Smooth muscle cell (in vitro differentiated cells): ENCODE results near the gene GDPD5. TPM values are rescaled to one million over a fixed set of nuclear protein-coding genes. Genes with fewer than 3 reads are reported as not detected.

ENCODE experiments used
- DNase-seq: peaks from one replicate; lab custom pipeline; 2025; ENCODE audit not compliant: unreplicated experiment; lab: John Stamatoyannopoulos, UW
- H2AFZ ChIP-seq: fragments of 200-600 bp; sonication (generic); 2 replicates; pipeline ENCODE4 v1.6.0; 2016; ENCODE audit warnings: antibody characterized with exemption, low read depth, mild to moderate bottlenecking
- H3F3A ChIP-seq: fragments of 200-600 bp; sonication (generic); 2 replicates; pipeline ENCODE4 v1.6.0; 2017; ENCODE audit warnings: antibody characterized with exemption, low read depth
- H3K27ac ChIP-seq: fragments of 200-600 bp; sonication (generic); 2 replicates; pipeline ENCODE4 v1.5.1; 2016; ENCODE audit warnings: low read depth, mild to moderate bottlenecking
- H3K27me3 ChIP-seq: fragments of 200-600 bp; sonication (generic); 2 replicates; pipeline ENCODE4 v1.6.1; 2016; ENCODE audit warnings: low read depth, mild to moderate bottlenecking
- H3K36me3 ChIP-seq: fragments of 200-600 bp; sonication (generic); 2 replicates; pipeline ENCODE4 v1.5.1; 2016; ENCODE audit warnings: low read depth
- H3K4me1 ChIP-seq: fragments of 200-600 bp; sonication (generic); 2 replicates; pipeline ENCODE4 v1.5.1; 2016; ENCODE audit warnings: low read depth
- H3K4me2 ChIP-seq: fragments of 200-600 bp; sonication (generic); 2 replicates; pipeline ENCODE4 v1.6.0; 2016; ENCODE audit warnings: mild to moderate bottlenecking
- H3K4me3 ChIP-seq: fragments of 200-600 bp; sonication (generic); 2 replicates; pipeline ENCODE4 v1.5.1; 2016; ENCODE audit warnings: mild to moderate bottlenecking
- H3K79me2 ChIP-seq: fragments of 200-600 bp; sonication (generic); 2 replicates; pipeline ENCODE4 v1.6.0; 2016; ENCODE audit warnings: low read depth, mild to moderate bottlenecking
- H3K9ac ChIP-seq: fragments of 200-600 bp; sonication (generic); 2 replicates; pipeline ENCODE4 v1.6.0; 2016; ENCODE audit warnings: low read depth
- H3K9me3 ChIP-seq: fragments of 200-600 bp; sonication (generic); replicated peaks from 2 replicates; pipeline ENCODE4 v1.5.1; 2016; ENCODE audit warnings: low read depth
- H4K20me1 ChIP-seq: fragments of 200-600 bp; sonication (generic); 2 replicates; pipeline ENCODE4 v1.6.0; 2016; ENCODE audit warnings: low read depth
- WGBS: methylation state at CpG from one replicate; pipeline ENCODE4 v1.1.7; 2016; ENCODE audit warnings: low lambda C conversion rate; 5-methylcytosine and 5-hydroxymethylcytosine counted together
- polyA plus RNA-seq: library from polyadenylated mRNA; unstranded; fragments of >200 nt; fragmentation: Nextera tagmentation; extraction: Ambion mirVana; gene quantifications from 2 replicates; pipeline ENCODE4 v1.2.1, GENCODE V29; 2016
- total RNA-seq: library from RNA; depleted of rRNA; stranded (reverse); fragments of >200 nt; gene quantifications from 2 replicates; pipeline ENCODE4 v1.2.3, GENCODE V29; 2014
- TF ChIP-seq, protein P1 (sequence below): fragments of 200-600 bp; sonication (generic); IDR thresholded peaks from 2 replicates; pipeline ENCODE4 v1.5.1; 2017; ENCODE audit warnings: borderline replicate concordance, mild to moderate bottlenecking, antibody characterized with exemption; ENCODE audit not compliant: insufficient read depth, poor library complexity, severe bottlenecking

Gene GDPD5
- total and polyA plus RNA-seq, 2 experiments from 2014 or later, result 2.3 to 5.8 TPM

DNA sequence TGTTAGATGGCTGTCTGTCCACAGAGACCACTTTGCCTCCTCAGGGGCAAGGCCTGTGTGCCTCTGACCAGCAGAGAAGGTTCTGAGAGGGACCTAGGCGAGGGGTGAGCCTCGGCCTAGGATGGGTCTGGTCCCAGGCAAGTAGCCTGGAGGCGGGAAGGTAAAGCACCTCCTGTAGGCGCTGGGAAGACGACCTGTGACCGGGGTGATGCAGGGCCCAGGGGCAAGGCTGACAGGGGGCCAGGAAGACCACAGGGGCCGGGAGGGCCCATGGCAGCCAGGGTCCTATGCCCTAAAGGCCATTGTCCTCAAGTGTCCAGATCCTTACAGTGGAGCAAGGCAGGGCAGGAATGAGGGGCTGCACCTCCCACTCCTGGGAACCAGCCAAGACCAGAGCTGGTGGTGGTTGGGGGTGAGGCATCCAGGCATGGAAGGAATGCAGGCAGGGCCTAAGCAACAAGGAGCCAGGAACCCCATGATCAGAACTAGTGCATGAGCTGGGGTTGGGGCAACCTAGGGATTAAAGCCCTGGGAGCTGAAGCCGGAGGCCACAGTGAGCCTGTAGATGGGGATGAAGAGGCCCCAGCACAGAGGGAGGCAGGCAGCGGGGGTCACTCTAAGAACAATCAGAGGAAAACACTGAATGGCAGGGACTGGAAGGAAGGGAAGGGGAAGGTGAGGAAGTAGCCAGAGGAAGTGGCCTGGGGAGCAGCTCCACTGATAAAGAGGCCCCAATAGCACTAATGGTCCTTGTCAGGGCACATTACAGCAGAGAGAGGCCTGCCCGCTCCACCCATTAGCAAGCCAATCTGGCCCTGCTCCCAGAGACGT, 59.8 kb downstream of the GDPD5 start:
- H2AFZ ChIP-seq, result no peak overlapping the region
- H3K36me3 ChIP-seq, result no peaks in the 10 kb centered on the region
- WGBS, result 86% methylated on average over 11 of the region's 11 CpGs
- H3K27ac ChIP-seq, result no peak overlapping the region
- H4K20me1 ChIP-seq, result no peaks in the 10 kb centered on the region
- no peak for DNase-seq
- H3K27me3 ChIP-seq, result no peaks in the 10 kb centered on the region
- TF ChIP-seq, protein P1, sequence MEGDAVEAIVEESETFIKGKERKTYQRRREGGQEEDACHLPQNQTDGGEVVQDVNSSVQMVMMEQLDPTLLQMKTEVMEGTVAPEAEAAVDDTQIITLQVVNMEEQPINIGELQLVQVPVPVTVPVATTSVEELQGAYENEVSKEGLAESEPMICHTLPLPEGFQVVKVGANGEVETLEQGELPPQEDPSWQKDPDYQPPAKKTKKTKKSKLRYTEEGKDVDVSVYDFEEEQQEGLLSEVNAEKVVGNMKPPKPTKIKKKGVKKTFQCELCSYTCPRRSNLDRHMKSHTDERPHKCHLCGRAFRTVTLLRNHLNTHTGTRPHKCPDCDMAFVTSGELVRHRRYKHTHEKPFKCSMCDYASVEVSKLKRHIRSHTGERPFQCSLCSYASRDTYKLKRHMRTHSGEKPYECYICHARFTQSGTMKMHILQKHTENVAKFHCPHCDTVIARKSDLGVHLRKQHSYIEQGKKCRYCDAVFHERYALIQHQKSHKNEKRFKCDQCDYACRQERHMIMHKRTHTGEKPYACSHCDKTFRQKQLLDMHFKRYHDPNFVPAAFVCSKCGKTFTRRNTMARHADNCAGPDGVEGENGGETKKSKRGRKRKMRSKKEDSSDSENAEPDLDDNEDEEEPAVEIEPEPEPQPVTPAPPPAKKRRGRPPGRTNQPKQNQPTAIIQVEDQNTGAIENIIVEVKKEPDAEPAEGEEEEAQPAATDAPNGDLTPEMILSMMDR, result no peak
- no peaks in the 10 kb centered on the region for H3F3A ChIP-seq
- no peak overlapping the region for H3K4me3 ChIP-seq
- no peak overlapping the region for H3K4me2 ChIP-seq
- no peak overlapping the region for H3K9ac ChIP-seq
- peaks cover 26% of the 10 kb centered on the region for H3K4me1 ChIP-seq
- no peaks in the 10 kb centered on the region for H3K79me2 ChIP-seq
- no peaks in the 10 kb centered on the region for H3K9me3 ChIP-seq

DNA sequence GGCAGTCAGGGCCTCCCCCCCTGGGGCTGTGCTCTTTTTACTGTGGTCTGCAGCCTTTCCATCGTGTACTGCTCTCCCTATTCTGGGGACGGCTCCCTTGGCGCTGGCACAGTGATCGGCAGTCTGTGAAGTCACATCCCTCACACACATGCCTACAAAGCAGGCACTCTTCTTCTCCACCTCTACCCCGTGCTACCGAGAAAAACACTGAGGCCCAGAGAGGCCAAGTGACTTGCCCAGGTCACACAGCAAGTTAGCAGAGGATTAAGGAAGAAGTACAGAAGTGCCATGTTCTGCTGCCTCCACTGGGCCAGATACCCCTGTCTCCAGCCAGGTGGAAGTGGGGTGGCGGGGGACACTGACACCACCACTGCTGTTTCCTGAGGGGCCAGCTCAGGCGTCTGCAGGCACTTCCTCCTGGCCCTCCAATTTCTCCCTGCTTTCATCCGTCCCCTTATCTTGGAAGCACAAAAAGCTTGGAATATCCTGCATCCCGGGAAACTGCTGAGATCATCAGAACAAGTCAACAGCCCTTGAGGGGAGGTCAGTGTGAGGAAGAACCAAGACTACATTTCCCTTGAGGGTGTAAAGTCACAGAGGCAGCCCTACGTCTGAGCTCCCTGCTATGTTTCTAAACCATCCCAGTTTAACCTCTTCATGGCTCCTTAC, 62.5 kb downstream of the GDPD5 start:
- Histone ChIP-seq H3K36me3 (no peaks in the 10 kb centered on the region), H3K27ac (no peak overlapping the region), H2AFZ (no peak overlapping the region), H3K79me2 (no peaks in the 10 kb centered on the region), H3F3A (no peaks in the 10 kb centered on the region), H3K4me2 (no peak overlapping the region), H3K9me3 (no peaks in the 10 kb centered on the region), H3K4me1 (peaks cover 15% of the 10 kb centered on the region), H3K9ac (no peak overlapping the region), H4K20me1 (no peaks in the 10 kb centered on the region), H3K4me3 (no peak overlapping the region), H3K27me3 (no peaks in the 10 kb centered on the region)
- TF ChIP-seq, protein P1, result no peak
- no peak for DNase-seq
- WGBS, result 55% methylated on average over 11 of the region's 11 CpGs

DNA sequence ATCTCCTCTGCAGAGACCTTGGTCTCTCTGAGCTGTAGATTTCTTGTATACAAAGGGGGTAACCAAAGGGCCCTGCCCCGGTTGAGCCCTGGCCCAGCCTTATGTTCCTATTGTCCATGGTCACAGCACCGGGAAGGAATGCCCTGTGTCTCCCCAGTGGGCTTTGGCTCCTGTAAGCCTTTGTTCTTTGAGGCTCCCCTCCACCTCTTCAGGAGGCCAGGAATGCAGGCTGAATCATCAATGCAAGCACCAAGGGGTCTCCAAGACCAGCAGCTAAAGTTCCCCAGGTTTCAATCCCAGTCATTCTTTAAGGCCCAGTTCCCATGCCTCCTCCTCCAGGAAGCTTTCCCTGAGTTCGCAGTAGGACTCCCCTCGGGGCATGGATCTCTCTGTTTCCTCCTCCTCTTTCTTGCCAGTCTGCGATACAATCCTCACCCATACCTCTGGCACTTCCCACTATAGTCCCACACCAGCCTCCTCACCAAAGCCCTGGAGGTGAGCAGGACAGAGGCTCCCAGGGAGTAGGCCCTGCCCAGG, 63.6 kb downstream of the GDPD5 start:
- H3K27ac ChIP-seq, result no peak overlapping the region
- no peaks in the 10 kb centered on the region for H3K27me3 ChIP-seq
- H3F3A ChIP-seq, result no peaks in the 10 kb centered on the region
- no peak overlapping the region for H2AFZ ChIP-seq
- H3K4me1 ChIP-seq, result peaks cover 15% of the 10 kb centered on the region
- H3K79me2 ChIP-seq, result no peaks in the 10 kb centered on the region
- no peak overlapping the region for H3K4me2 ChIP-seq
- no peaks in the 10 kb centered on the region for H3K36me3 ChIP-seq
- H3K4me3 ChIP-seq, result no peak overlapping the region
- no peak for DNase-seq
- H3K9me3 ChIP-seq, result no peaks in the 10 kb centered on the region
- no peaks in the 10 kb centered on the region for H4K20me1 ChIP-seq
- 79% methylated on average over 5 of the region's 5 CpGs for WGBS
- no peak overlapping the region for H3K9ac ChIP-seq
- TF ChIP-seq, protein P1, result no peak
